Mammary epithelial cell (primary cell): Measurements from ENCODE around the gene RBM12.

Experiments used
- EZH2 ChIP-seq: IDR thresholded peaks from 2 replicates; pipeline ENCODE4 v1.6.1; 2012; ENCODE audit warnings: low read length, inconsistent platforms, borderline replicate concordance
- TF ChIP-seq, protein P1 (sequence below), 2 donors: IDR thresholded peaks in 1 of 2; conservative IDR thresholded peaks in 1 of 2; 2 replicates each; pipeline ENCODE4 v1.5.1; 2011 to 2012; ENCODE audit warnings: inconsistent platforms in 2 of 2, low read length in 2 of 2, mild to moderate bottlenecking in 2 of 2, control low read depth in 1 of 2, low read depth in 1 of 2; ENCODE audit not compliant: insufficient read depth in 1 of 2; ENCODE audit errors: extremely low read depth in 1 of 2

DNA sequence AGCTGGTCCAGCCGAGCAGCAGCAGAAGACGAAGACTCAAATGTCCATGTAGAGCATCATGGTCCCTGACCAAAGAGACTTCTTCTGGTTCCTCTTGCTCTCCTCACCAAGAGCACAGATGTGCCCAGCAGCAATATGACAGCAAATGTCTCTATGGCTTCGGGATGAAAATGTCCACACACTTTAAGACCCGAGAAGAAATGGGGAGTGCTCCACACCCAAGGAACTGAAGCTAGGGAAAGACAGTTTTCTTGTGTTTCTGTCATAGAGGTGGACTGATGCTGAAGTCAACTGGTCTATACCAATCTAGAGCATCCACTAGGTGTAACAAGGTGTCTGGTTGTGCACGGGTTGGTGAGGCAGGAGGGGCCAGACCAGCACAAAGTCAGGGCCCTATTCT is 4.5 kb upstream of the RBM12 start:
- TF ChIP-seq, protein P1, sequence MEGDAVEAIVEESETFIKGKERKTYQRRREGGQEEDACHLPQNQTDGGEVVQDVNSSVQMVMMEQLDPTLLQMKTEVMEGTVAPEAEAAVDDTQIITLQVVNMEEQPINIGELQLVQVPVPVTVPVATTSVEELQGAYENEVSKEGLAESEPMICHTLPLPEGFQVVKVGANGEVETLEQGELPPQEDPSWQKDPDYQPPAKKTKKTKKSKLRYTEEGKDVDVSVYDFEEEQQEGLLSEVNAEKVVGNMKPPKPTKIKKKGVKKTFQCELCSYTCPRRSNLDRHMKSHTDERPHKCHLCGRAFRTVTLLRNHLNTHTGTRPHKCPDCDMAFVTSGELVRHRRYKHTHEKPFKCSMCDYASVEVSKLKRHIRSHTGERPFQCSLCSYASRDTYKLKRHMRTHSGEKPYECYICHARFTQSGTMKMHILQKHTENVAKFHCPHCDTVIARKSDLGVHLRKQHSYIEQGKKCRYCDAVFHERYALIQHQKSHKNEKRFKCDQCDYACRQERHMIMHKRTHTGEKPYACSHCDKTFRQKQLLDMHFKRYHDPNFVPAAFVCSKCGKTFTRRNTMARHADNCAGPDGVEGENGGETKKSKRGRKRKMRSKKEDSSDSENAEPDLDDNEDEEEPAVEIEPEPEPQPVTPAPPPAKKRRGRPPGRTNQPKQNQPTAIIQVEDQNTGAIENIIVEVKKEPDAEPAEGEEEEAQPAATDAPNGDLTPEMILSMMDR (conservative IDR thresholded peaks at IDR 0.05 in 1 of 2, IDR thresholded peaks at IDR 0.05 in 1 of 2; ENCODE audit: extremely low read depth in 1 of 2, insufficient read depth in 1 of 2, low read depth in 1 of 2, low read length in 2 of 2), result no peak
- no peak for TF ChIP-seq EZH2
